GM21529 (cell line): Measurements from ENCODE around the gene RNF41.
"Not testable (repeated sequence)": the region's sequence is repeated elsewhere in the genome, so short reads cannot be mapped to it uniquely, and the experiment has no call there.

Source experiments
- ATAC-seq: cut with Tn5 transposase; IDR thresholded peaks from one replicate; pipeline ENCODE4 v1.9.1; 2021; ENCODE audit not compliant: unreplicated experiment

RNF41 gene

DNA sequence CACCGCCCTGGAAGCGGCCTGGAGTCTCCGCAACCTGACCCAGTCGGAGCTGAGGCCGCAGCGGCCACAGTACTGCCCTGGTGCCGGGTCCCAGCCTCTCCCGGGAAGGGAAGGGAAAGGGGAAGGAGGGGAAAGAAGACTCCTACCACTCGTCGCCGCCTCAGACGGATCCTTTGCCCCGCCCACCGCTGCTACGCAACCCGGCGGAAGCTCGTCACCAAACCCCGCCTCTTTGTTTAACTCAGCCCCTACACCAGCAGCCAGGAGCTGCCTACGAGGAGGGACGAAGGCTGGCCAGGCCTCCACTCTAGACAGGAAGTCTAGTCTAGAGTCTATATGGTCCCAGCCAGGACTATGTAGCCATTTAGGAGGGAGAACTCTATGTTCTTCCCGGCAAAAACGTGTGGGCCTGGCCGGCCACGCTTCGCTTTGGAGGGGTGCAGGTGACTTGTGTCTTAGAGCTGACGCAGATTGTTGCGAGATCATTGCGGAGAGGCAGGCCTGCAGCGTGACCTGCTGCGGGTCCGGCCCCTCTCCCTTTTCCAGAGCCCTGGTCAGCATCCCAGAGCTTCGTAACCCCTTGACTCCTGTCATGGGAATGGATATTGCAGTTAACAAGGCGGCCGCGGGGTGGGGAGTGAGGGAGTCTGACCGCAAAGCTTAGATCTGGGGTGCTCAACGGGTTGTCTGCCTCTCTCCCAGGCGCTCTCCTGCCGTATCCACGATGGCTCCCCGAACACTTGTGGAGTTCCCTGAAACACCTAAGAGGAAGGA, at the start of gene RNF41:
TSS of gene RNF41 (minus strand) at position 166 of the 774 bp plus-strand sequence. CDS start 7,875 bp downstream, outside the sequence.
- ATAC-seq: peak; percentile 82

- ATAC-seq: no peak
Measured at GRCh38 chr12:56271031-56271430, 49.3 kb upstream of the RNF41 start.

DNA sequence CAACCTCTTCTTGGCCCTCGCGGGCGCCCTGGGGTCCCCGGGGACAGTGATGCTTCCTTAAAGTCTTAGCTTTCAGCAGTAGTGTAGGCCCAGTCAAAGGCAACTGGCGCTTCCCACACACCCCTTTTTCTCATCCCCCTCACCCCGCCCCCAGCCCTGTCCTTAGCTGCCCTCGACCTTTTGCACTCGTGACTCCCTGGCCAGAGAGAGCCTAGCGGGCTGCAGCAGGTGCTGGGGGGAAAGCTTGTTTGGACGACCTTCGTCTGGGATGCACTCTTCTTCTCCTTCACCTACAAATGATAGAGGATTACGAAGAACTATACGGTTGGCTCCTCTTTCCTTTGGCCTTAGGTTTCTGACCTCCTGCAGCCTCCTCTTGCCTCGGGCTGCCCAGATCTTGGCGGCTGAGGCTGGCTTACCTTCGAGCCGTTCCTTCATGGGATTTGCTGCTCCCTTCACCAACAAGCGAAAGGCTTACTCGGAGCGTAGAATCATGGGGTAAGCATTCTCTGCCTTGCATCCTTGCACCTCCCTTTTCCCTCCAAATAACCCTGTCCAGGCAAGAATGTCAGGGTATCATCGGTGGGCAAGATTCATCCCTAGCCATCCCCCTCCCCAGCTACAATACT, 45.8 kb upstream of the RNF41 start:
- no peak for ATAC-seq

DNA sequence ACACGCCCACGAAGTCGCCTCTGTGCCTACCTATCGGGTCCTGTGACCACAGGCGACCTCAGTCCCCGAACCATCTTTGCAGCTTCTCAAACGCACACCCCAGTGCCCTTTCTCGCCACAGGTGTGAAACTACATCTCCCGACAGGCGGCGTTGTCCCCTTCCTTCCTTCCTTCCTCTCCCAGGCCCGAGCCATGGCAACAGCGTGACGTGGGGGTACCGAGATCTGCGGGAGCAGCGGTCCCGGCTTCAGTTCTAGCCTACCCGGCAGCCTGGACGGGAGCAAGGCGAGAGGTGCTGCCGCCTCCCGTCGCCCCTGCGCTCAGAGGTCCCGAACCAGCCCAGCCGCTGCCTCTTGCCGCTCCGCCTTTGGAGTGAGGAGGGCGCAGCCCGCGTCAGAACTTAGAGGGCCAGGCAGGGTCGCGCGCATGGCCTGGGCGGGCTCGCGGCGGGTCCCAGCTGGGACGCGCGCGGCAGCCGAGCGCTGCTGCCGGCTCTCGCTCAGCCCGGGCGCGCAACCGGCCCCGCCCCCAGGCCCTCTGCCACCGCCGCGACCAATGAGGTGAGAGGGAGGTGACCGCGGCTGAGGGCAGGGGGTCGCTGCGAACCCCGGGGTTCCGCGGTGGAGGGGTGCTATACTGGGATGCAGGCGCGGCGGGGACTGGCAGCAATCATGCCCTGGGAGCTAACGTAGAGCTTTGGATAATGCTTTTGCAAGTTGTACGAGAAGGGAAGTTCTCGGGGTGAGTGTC, 45.1 kb upstream of the RNF41 start, which contains the start of gene COQ10A:
TSS of gene COQ10A (plus strand) at position 250 of the 750 bp plus-strand sequence. CDS start at position 427, 177 bp downstream.
- peak; percentile 89 for ATAC-seq

GRCh38 chr12:56266068-56266692, 44.5 kb upstream of the RNF41 start:
- ATAC-seq: not testable (repeated sequence)

- not testable (repeated sequence) for ATAC-seq
Measured at GRCh38 chr12:56262955-56263354, 41.2 kb upstream of the RNF41 start.

- ATAC-seq: no peak
Measured at GRCh38 chr12:56261503-56262232, 39.9 kb upstream of the RNF41 start.

DNA sequence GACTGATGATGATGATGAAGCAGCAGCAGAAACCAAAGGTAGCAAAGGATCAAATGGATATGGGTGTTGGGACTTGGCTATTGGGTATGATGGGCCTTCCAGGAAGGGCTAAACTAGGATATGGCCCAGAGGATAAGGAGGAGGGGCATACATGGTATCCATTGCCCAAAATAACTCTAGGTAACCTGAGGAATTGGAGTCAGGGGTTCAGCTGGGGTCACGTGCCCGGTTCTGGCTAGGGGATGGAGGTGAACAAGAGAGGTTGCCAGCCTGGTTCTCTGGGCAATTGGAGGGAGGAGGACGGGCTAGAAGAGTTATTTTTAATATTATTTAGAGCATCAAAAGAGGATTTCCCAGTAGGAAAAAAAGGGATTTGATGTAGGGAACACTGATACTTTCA, 39.2 kb upstream of the RNF41 start:
- no peak for ATAC-seq

- ATAC-seq: no peak
Measured at GRCh38 chr12:56260380-56260779, 38.7 kb upstream of the RNF41 start.

DNA sequence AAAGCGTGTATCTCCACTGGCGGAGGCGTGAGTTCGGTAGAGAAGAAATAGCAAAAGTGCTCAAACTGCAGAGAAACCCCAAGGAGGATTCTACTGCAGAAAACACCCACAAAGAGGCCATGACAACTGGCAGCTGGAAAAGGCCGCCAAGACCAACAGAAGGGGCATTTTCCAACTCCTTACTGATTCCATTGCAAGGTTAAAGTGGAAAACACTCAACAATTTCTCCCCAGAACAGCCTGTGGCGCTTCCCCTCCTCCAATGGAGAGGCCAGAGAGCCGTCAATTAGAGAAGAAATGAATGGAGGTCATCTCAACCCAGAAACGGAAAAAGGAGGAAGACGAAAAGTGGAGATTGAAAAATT, 37.1 kb upstream of the RNF41 start:
- ATAC-seq: no peak

- peak; percentile 86 for ATAC-seq
Measured at GRCh38 chr12:56258068-56258819, 36.5 kb upstream of the RNF41 start, which contains the start of gene ANKRD52. Gene ANKRD52, minus strand, starts transcription at chr12:56258384. Its CDS starts 115 bp downstream, at chr12:56258269.

DNA sequence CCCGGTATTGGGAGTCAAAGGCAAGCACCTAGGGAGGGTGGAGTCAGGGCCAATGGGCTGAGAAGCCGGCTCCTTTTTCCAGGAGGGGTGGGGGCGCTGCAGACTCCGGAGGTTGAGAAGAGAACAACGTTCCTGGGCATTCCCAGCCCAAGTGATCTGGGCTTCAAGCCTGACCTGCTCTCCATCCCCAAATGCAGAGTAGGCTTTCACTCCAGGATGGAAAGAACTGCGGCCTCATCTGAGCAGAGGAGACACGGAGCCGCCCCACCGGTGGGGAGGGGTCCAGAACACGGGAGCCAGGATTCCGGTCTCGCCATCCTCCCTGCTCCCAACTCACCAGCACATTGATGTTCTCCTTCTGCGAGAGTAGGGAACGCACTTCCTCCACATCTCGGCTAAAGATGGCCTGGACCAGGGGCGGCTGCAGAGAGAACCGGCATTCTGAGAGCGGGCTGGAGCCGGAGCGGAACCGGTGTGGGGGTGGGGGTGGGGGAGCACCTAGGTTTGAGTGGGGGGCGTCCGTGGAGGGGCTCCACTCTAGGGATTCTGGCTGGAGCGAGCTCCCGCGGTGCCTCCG, 35.9 kb upstream of the RNF41 start:
- ATAC-seq: peak; percentile 4

GRCh38 chr12:56257071-56257470, 35.3 kb upstream of the RNF41 start:
- no peak for ATAC-seq

DNA sequence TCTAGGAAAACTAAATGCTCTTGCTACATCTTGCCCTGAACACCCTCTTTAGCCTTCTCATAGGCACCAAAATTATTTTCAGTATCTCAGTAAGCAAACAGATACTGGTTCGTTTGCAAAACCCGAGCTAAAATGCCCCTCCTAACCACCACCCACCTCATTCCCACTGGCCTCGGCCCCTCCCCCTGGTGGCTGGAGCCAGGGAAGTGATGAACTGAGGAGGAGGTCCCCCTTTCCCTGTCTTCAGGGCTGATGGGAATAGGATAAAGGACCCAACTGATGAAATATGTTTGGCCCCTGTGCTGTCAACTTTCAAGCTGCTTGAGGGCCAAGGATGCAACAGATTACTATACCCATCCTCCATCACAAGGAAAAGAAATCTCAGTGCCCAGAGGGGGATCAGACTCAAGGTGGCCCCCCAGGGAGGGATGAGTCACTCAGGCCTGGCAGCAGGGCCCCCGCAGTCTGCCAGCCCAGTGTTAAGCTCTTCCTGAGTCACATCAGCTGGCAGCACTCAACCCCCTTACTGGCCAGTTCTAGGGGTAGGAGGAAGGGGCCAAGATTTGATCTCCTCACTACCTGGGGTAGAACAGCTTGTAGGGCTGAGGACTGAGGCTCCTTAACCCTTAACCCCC, 34.7 kb upstream of the RNF41 start:
- ATAC-seq: no peak

- ATAC-seq: no peak
Measured at GRCh38 chr12:56255671-56256070, 33.9 kb upstream of the RNF41 start.

GRCh38 chr12:56253091-56253490, 31.4 kb upstream of the RNF41 start:
- ATAC-seq: no peak

DNA sequence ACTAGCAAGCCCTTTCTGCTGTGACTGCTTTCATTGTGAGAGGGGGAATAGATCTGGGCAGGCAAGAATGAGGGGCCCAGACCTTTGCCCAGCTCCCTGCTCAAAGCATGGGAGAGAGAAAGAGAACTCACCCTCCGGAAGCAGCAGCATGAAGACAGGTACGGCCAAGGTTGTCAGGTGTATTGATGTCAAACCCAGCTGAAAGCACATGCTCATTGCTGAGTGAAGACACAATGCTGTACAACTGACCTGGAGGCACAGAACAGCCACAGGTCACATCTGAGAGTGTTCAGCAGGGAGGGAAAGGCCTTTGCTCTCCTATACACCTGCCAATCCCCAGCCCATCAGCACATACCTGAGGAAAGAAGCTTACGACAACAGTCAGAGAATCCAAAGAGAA, 30.9 kb upstream of the RNF41 start:
- no peak for ATAC-seq

DNA sequence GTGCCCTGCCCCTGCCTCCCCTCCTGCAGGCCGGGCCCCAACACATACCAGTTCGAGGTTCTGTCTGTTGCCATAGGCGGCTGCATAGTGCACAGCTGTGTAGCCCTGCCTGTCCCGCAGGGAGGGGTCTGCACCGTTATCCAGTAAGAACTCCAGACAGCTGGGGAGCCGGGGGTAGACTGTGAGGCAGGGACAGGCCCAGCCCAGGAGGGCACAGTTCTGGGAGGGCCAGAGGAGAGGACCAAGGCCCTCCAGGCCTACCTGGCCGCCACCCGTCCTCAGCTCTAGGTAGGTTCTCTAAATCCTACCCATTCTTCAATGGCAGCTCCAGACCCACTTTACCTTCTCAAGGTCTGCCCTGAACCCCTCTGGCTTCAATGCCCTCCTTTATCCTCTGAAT, 27.0 kb upstream of the RNF41 start:
- no peak for ATAC-seq

DNA sequence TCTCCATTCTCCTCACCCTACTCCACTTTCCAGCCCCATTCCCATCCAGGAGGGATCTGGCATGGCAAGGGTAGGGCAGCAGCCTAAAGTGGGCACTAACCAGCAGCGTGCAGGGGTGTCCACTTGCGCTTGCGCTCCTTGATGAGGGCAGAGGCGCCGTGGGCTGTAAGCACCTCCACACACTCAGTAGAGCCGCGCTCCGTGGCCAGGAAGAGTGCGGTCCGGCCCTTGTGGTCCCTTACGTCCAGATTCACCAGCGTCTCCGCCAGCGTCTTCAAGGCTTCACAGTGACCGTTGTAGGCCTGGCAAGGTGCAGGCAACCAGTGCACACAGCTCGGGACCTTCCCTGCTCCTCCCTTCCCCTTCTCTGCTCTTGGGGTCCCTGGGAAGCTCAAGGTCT, 26.2 kb upstream of the RNF41 start:
- no peak for ATAC-seq
